Measurements from ENCODE around the gene VWA3B. TPM values are rescaled to one million over a fixed set of nuclear protein-coding genes. Genes with fewer than 3 reads are reported as not detected.
A peak's percentile ranks its signal among the peaks of the same experiment; 100 is the strongest.
"Not testable (repeated sequence)": the region's sequence is repeated elsewhere in the genome, so short reads cannot be mapped to it uniquely, and the experiment has no call there.

The VWA3B gene
- total RNA-seq, 1 experiment from 2014 or later, result not detected

- DNase-seq (ENCODE audit: low read depth), result no peak
Measured at GRCh38 chr2:98298683-98299164, 211.8 kb downstream of the VWA3B start.

GRCh38 chr2:98299211-98299905, 212.4 kb downstream of the VWA3B start:
- DNase-seq (ENCODE audit: low read depth), result no peak

- DNase-seq (ENCODE audit: low read depth), result no peak
Measured at GRCh38 chr2:98300141-98300874, 213.3 kb downstream of the VWA3B start.

- no peak for DNase-seq (ENCODE audit: low read depth)
Measured at GRCh38 chr2:98301469-98301868, 214.5 kb downstream of the VWA3B start.

GRCh38 chr2:98307131-98307696, 220.2 kb downstream of the VWA3B start:
- not testable (repeated sequence) for DNase-seq (ENCODE audit: low read depth)

- DNase-seq (ENCODE audit: low read depth), result peak; percentile 38
Measured at GRCh38 chr2:98308068-98308467, 221.1 kb downstream of the VWA3B start.

- DNase-seq (ENCODE audit: low read depth), result no peak
Measured at GRCh38 chr2:98308532-98308931, 221.6 kb downstream of the VWA3B start.

GRCh38 chr2:98309580-98309979, 222.6 kb downstream of the VWA3B start:
- no peak for DNase-seq (ENCODE audit: low read depth)

- no peak for DNase-seq (ENCODE audit: low read depth)
Measured at GRCh38 chr2:98310010-98310409, 223.0 kb downstream of the VWA3B start.

- no peak for DNase-seq (ENCODE audit: low read depth)
Measured at GRCh38 chr2:98311090-98311489, 224.1 kb downstream of the VWA3B start.

GRCh38 chr2:98311771-98312545, 225.0 kb downstream of the VWA3B start:
- no peak for DNase-seq (ENCODE audit: low read depth)

GRCh38 chr2:98313492-98314250, 226.7 kb downstream of the VWA3B start:
- DNase-seq (ENCODE audit: low read depth), result no peak

- DNase-seq (ENCODE audit: low read depth), result no peak
Measured at GRCh38 chr2:98314251-98314650, 227.3 kb downstream of the VWA3B start.

- DNase-seq (ENCODE audit: low read depth), result no peak
Measured at GRCh38 chr2:98315957-98316356, 229.0 kb downstream of the VWA3B start.

GRCh38 chr2:98317214-98317613, 230.2 kb downstream of the VWA3B start:
- no peak for DNase-seq (ENCODE audit: low read depth)

- DNase-seq (ENCODE audit: low read depth), result not testable (repeated sequence)
Measured at GRCh38 chr2:98320171-98320570, 233.2 kb downstream of the VWA3B start.

GRCh38 chr2:98324181-98324580, 237.2 kb downstream of the VWA3B start:
- peak; percentile 41 for DNase-seq (ENCODE audit: low read depth)

- no peak for DNase-seq (ENCODE audit: low read depth)
Measured at GRCh38 chr2:98327776-98328175, 240.8 kb downstream of the VWA3B start.

GRCh38 chr2:98329549-98329948, 242.6 kb downstream of the VWA3B start:
- DNase-seq (ENCODE audit: low read depth), result no peak

- no peak for DNase-seq (ENCODE audit: low read depth)
Measured at GRCh38 chr2:98332989-98333388, 246.0 kb downstream of the VWA3B start.

GRCh38 chr2:98333922-98334321, 247.0 kb downstream of the VWA3B start:
- DNase-seq (ENCODE audit: low read depth), result no peak
